ENCODE measurements around the gene NEDD9. TPM values are rescaled to one million over a fixed set of nuclear protein-coding genes. Genes with fewer than 3 reads are reported as not detected.

The NEDD9 gene
- total and polyA plus RNA-seq, 4 donors = 7.5 to 16.8 (median 11.7) TPM

- H3K27ac ChIP-seq (ENCODE audit: low read depth in 1 of 2, low read length in 2 of 2) = no peak overlapping the region
- H3K9ac ChIP-seq (ENCODE audit: low read depth in 1 of 2, low read length in 2 of 2) = no peak overlapping the region
- H3K4me3 ChIP-seq (ENCODE audit: low read depth in 1 of 3, low read length in 3 of 3) = no peak overlapping the region
- TF ChIP-seq JUND (IDR thresholded peaks at IDR 0.05) (peak; percentile 65 to 70), EGR1 (IDR thresholded peaks at IDR 0.05; ENCODE audit: low read depth in 2 of 2) (no peak), NR2F2 (IDR thresholded peaks at IDR 0.05) (no peak), RXRA (IDR thresholded peaks at IDR 0.05) (no peak), ATF3 (IDR thresholded peaks at IDR 0.05) (peak; percentile 57), MAX (IDR thresholded peaks at IDR 0.05) (no peak)
- 84% methylated on average over 10 of the region's 10 CpGs for WGBS
- H3K36me3 ChIP-seq (ENCODE audit: control insufficient read depth in 4 of 4, insufficient read depth in 3 of 4, low read depth in 1 of 4, low read length in 3 of 4) = no peaks in the 10 kb centered on the region
- H3K27me3 ChIP-seq (ENCODE audit: control insufficient read depth in 4 of 4, insufficient read depth in 4 of 4, low read length in 3 of 4) = no peaks in the 10 kb centered on the region
- no peak for DNase-seq (ENCODE audit: low spot score)
- no peaks in the 10 kb centered on the region for H3K9me3 ChIP-seq (ENCODE audit: control insufficient read depth in 4 of 4, low read length in 3 of 4)
- no peaks in the 10 kb centered on the region for H3K4me1 ChIP-seq (ENCODE audit: control insufficient read depth in 4 of 4, insufficient read depth in 4 of 4, low read length in 3 of 4)
Observed at GRCh38 chr6:11143394-11144371, 88.8 kb downstream of the NEDD9 start.

- WGBS = 97% methylated on average over 8 of the region's 8 CpGs
- Histone ChIP-seq H3K27ac (ENCODE audit: low read depth in 1 of 2, low read length in 2 of 2) (no peak overlapping the region), H3K4me3 (ENCODE audit: low read depth in 1 of 3, low read length in 3 of 3) (no peak overlapping the region), H3K36me3 (ENCODE audit: control insufficient read depth in 4 of 4, insufficient read depth in 3 of 4, low read depth in 1 of 4, low read length in 3 of 4) (no peaks in the 10 kb centered on the region), H3K9ac (ENCODE audit: low read depth in 1 of 2, low read length in 2 of 2) (no peak overlapping the region), H3K4me1 (ENCODE audit: control insufficient read depth in 4 of 4, insufficient read depth in 4 of 4, low read length in 3 of 4) (no peaks in the 10 kb centered on the region), H3K9me3 (ENCODE audit: control insufficient read depth in 4 of 4, low read length in 3 of 4) (no peaks in the 10 kb centered on the region), H3K27me3 (ENCODE audit: control insufficient read depth in 4 of 4, insufficient read depth in 4 of 4, low read length in 3 of 4) (no peaks in the 10 kb centered on the region)
- DNase-seq (ENCODE audit: low spot score) = no peak
- TF ChIP-seq FOXA2 (IDR thresholded peaks at IDR 0.05) = no peak
- no peak for TF ChIP-seq SP1 (IDR thresholded peaks at IDR 0.05)
- TF ChIP-seq FOXA1 (IDR thresholded peaks at IDR 0.05) = no peak
- TF ChIP-seq RXRA (IDR thresholded peaks at IDR 0.05) = no peak
Observed at GRCh38 chr6:11142296-11143027, 90.0 kb downstream of the NEDD9 start.

- no peaks in the 10 kb centered on the region for H3K27me3 ChIP-seq (ENCODE audit: control insufficient read depth in 4 of 4, insufficient read depth in 4 of 4, low read length in 3 of 4)
- no peaks in the 10 kb centered on the region for H3K9me3 ChIP-seq (ENCODE audit: control insufficient read depth in 4 of 4, low read length in 3 of 4)
- TF ChIP-seq FOXA1 (IDR thresholded peaks at IDR 0.05) = no peak
- no peak for TF ChIP-seq CTCF (IDR thresholded peaks at IDR 0.05; ENCODE audit: low read depth, low read length, missing input control)
- TF ChIP-seq YY1 (IDR thresholded peaks at IDR 0.05) = no peak
- TF ChIP-seq RXRA (IDR thresholded peaks at IDR 0.05) = no peak
- no peak for TF ChIP-seq ATF3 (IDR thresholded peaks at IDR 0.05)
- no peak for TF ChIP-seq FOXA2 (IDR thresholded peaks at IDR 0.05)
- TF ChIP-seq JUND (IDR thresholded peaks at IDR 0.05) = no peak
- no peak for TF ChIP-seq MAX (IDR thresholded peaks at IDR 0.05)
- no peak for TF ChIP-seq GABPA (IDR thresholded peaks at IDR 0.05 in 1 of 2, conservative IDR thresholded peaks at IDR 0.05 in 1 of 2)
- no peak for TF ChIP-seq SP1 (IDR thresholded peaks at IDR 0.05)
- TF ChIP-seq REST (IDR thresholded peaks at IDR 0.05) = no peak
- no peak for TF ChIP-seq ZBTB33 (IDR thresholded peaks at IDR 0.05)
- no peak for TF ChIP-seq EGR1 (IDR thresholded peaks at IDR 0.05; ENCODE audit: low read depth in 2 of 2)
- no peaks in the 10 kb centered on the region for H3K4me1 ChIP-seq (ENCODE audit: control insufficient read depth in 4 of 4, insufficient read depth in 4 of 4, low read length in 3 of 4)
- 96% methylated on average over 3 of the region's 3 CpGs for WGBS
- H3K36me3 ChIP-seq (ENCODE audit: control insufficient read depth in 4 of 4, insufficient read depth in 3 of 4, low read depth in 1 of 4, low read length in 3 of 4) = no peaks in the 10 kb centered on the region
- H3K4me3 ChIP-seq (ENCODE audit: low read depth in 1 of 3, low read length in 3 of 3) = no peak overlapping the region
- H3K27ac ChIP-seq (ENCODE audit: low read depth in 1 of 2, low read length in 2 of 2) = no peak overlapping the region
- DNase-seq (ENCODE audit: low spot score) = no peak
- H3K9ac ChIP-seq (ENCODE audit: low read depth in 1 of 2, low read length in 2 of 2) = no peak overlapping the region
Observed at GRCh38 chr6:11141295-11141694, 91.2 kb downstream of the NEDD9 start.

Data from liver (tissue), 9 donors.